SH-SY5Y (cell line): Measurements from ENCODE around the gene SLC23A1.

ENCODE experiments used
- GATA2 ChIP-seq: IDR thresholded peaks from 2 replicates; pipeline ENCODE4 v1.6.1; 2011; ENCODE audit warnings: mild to moderate bottlenecking, low read depth, low read length
- GATA3 ChIP-seq: IDR thresholded peaks from 2 replicates; pipeline ENCODE4 v1.6.1; 2011; ENCODE audit warnings: low read depth, mild to moderate bottlenecking, low read length, moderate library complexity

DNA sequence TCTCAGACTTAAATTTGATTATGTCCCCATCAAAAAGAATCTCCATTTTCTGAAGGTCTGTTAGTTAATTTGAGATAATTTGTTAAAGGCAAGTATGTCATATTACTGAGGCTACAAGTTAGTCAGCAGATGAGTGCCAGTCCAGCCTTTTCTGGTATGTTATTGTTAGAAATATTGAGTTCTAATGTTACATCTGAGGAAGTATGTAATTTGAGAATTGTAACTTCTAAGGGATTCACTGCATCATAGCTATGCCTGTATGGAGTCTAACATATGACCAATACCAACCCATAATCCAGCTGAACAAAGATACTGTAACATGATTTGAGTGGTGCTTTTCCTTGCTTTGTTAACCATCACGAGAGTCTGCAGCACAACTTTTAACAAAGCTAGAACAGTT lies 13.9 kb downstream of the SLC23A1 start:
- TF ChIP-seq GATA2 (no peak), GATA3 (no peak)
